ENCODE measurements around the gene NOP14.
A peak's percentile ranks its signal among the peaks of the same experiment; 100 is the strongest.
"Not testable (repeated sequence)": the region's sequence is repeated elsewhere in the genome, so short reads cannot be mapped to it uniquely, and the experiment has no call there.

NOP14 gene

GRCh38 chr4:2963175-2963965 lies at the start of gene NOP14, which contains the start of gene GRK4:
NOP14 (minus strand) TSS chr4:2963406; CDS start chr4:2963319, 87 bp downstream.
GRK4 (plus strand) TSS chr4:2963571; CDS start chr4:2964071, 500 bp downstream.
- peak; percentile 96 to 98 for DNase-seq

- DNase-seq: no peak
Observed at GRCh38 chr4:3011456-3012220, 48.4 kb upstream of the NOP14 start.

- DNase-seq: no peak
Observed at GRCh38 chr4:3010998-3011397, 47.8 kb upstream of the NOP14 start.

GRCh38 chr4:3010577-3010976 lies 47.4 kb upstream of the NOP14 start:
- DNase-seq: no peak

- no peak for DNase-seq
Observed at GRCh38 chr4:3009422-3009821, 46.2 kb upstream of the NOP14 start.

GRCh38 chr4:3007724-3008123 lies 44.5 kb upstream of the NOP14 start:
- DNase-seq: no peak

- DNase-seq: no peak
Observed at GRCh38 chr4:2996415-2996814, 33.2 kb upstream of the NOP14 start.

GRCh38 chr4:2995546-2996265 lies 32.5 kb upstream of the NOP14 start:
- DNase-seq: no peak

- no peak for DNase-seq
Observed at GRCh38 chr4:2994917-2995316, 31.7 kb upstream of the NOP14 start.

- DNase-seq: no peak
Observed at GRCh38 chr4:2991243-2991642, 28.0 kb upstream of the NOP14 start.

GRCh38 chr4:2983715-2984114 lies 20.5 kb upstream of the NOP14 start:
- DNase-seq: not testable (repeated sequence)

- no peak for DNase-seq
Observed at GRCh38 chr4:2982012-2982411, 18.8 kb upstream of the NOP14 start.

GRCh38 chr4:2981256-2981819 lies 18.1 kb upstream of the NOP14 start:
- DNase-seq: no peak

GRCh38 chr4:2977211-2978088 lies 14.2 kb upstream of the NOP14 start:
- no peak for DNase-seq

GRCh38 chr4:2971275-2971674 lies 8.1 kb upstream of the NOP14 start:
- DNase-seq: no peak

- no peak for DNase-seq
Observed at GRCh38 chr4:2968381-2968780, 5.2 kb upstream of the NOP14 start.

- no peak for DNase-seq
Observed at GRCh38 chr4:2965262-2965661, 2.1 kb upstream of the NOP14 start.

GRCh38 chr4:2964706-2965258 lies 1.6 kb upstream of the NOP14 start:
- no peak for DNase-seq

- peak in 1 of 2 experiments; percentile 56 for DNase-seq
Observed at GRCh38 chr4:2963966-2964471, 813 bp upstream of the NOP14 start.

- no peak for DNase-seq
Observed at GRCh38 chr4:2962614-2963174, 512 bp downstream of the NOP14 start.

GRCh38 chr4:2961811-2962441 lies 1.3 kb downstream of the NOP14 start:
- peak in 1 of 2 experiments; percentile 52 for DNase-seq
